GM13976 (cell line): Measurements from ENCODE around the gene ST3GAL3.

Experiments
- DNase-seq: peaks from one replicate; pipeline ENCODE4 v3.0.0; 2012; ENCODE audit warnings: low spot score
- CTCF ChIP-seq: IDR thresholded peaks from 2 replicates; pipeline ENCODE4 v1.5.1; 2012; ENCODE audit warnings: borderline replicate concordance, mild to moderate bottlenecking; ENCODE audit not compliant: insufficient read depth; ENCODE audit errors: extremely low read depth, missing control alignments, control extremely low read depth
- in situ Hi-C: fragments of 300-500 bp; cut with MboI; formaldehyde crosslinking; loops from one replicate; pipeline ENCODE4 v1.12.0; 2022; ENCODE audit warnings: low sequenced_read_pairs, mixed read lengths, inconsistent platforms; ENCODE audit not compliant: unreplicated experiment

Gene ST3GAL3

GRCh38 chr1:43857163-43857562 lies 149.8 kb downstream of the ST3GAL3 start:
- in situ Hi-C loops, result no loop called here
- DNase-seq, result no peak
- TF ChIP-seq CTCF, result no peak

GRCh38 chr1:43858324-43858723 lies 151.0 kb downstream of the ST3GAL3 start:
- in situ Hi-C loops, result no loop called here
- DNase-seq, result no peak
- no peak for TF ChIP-seq CTCF

GRCh38 chr1:43861337-43861736 lies 154.0 kb downstream of the ST3GAL3 start:
- no peak for TF ChIP-seq CTCF
- in situ Hi-C loops, result no loop called here
- DNase-seq, result no peak

- no peak for DNase-seq
- no peak for TF ChIP-seq CTCF
- in situ Hi-C loops, result no loop called here
Observed at GRCh38 chr1:43861988-43862735, 154.8 kb downstream of the ST3GAL3 start.

GRCh38 chr1:43864111-43865045 lies 157.0 kb downstream of the ST3GAL3 start:
- TF ChIP-seq CTCF, result no peak
- in situ Hi-C loops, result no loop called here
- DNase-seq, result peak; percentile 57

GRCh38 chr1:43866201-43866600 lies 158.9 kb downstream of the ST3GAL3 start:
- TF ChIP-seq CTCF, result no peak
- in situ Hi-C loops, result no loop called here

More at GRCh38 chr1:43866201-43866600, 158.9 kb downstream of the ST3GAL3 start:
- DNase-seq, result no peak
